NCI-H1105 (cell line): ENCODE data around the gene SAFB2.
"Not testable (repeated sequence)": the region's sequence is repeated elsewhere in the genome, so short reads cannot be mapped to it uniquely, and the experiment has no call there.

Source experiments
- DNase-seq: peaks from one replicate; lab custom pipeline; 2025; lab: John Stamatoyannopoulos, UW

SAFB2 gene

GRCh38 chr19:5632657-5633056, 10.1 kb upstream of the SAFB2 start:
- DNase-seq: no peak

GRCh38 chr19:5632241-5632612, 9.7 kb upstream of the SAFB2 start:
- DNase-seq: no peak

DNA sequence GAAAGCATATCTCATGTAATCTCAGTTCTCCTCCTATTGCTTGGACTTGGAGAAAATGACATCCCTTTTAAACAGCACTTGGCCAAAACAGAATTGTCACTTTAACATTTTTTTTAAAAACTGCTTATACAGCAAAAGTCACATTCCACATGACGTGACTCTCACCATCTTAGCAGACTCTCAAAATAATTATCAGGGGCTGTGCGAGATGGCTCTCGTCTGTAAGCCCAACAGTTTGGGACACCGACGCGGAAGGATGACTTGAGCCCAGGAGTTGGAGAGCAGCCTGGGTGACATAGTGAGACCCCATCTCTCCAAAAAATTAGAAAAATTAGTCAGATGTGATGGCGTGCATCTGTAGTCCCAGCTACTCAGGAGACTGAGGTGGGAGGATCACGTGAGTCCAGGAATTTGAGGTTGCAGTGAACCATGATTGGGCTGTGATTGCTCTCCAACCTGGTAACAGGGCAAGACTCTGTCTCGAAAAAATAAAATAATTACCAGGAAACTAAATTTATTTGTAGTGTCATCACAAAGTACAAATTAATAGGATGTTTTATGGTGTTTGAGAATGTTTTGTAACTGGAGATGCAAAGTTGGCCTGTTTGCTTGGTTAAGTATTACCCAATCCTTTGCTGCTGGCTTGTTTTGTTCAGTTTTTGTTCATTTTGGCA, 9.1 kb upstream of the SAFB2 start:
- no peak for DNase-seq

DNA sequence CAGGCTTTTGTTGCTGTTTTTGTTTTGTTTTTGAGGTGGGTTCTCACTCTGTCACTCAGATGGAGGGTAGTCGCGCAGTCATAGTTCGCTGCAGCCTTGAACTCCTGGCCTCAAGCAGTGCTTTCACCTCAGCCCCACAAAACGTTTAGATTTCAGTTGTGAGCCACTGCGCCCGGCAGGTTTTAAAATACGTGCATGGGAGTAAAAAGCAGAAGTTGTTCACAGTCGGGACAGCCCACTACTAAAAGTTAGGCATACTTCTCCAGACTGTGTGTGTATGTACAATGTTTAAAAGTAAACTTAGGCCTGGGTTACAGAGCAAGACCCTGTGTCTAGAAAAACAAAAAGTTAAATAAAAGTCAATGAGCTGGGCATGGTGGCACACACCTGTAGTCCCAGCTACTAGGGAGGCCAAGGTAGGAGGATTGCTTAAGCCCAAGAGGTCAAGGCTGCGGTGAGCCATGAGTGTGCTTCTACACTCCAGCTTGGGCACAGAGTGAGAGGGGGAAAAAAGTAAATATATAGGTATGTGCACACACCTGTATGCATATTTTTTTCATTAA, 6.4 kb upstream of the SAFB2 start:
- DNase-seq: no peak

- no peak for DNase-seq
Measured at GRCh38 chr19:5628461-5628860, 5.9 kb upstream of the SAFB2 start.

GRCh38 chr19:5627395-5627904, 4.9 kb upstream of the SAFB2 start:
- no peak for DNase-seq

DNA sequence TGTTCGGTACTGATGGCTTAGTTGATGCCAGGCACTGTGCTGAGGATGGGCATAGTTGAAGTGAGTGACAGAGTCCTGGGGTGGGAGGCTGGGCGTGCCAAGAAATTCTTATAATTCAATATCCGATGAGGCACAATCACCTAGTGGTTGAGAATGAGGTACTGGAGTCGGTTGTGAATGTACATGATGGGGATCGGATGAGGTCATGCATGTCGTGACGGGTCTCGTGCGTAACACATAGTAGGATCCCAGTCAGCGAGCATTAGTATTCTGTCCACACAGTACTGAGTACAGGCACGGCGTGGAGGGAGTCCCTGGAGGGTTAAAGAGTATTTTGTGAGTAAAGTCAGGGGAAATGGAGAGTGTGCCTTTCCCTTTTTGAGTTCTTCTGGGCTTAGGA, 3.1 kb upstream of the SAFB2 start:
- DNase-seq: no peak

DNA sequence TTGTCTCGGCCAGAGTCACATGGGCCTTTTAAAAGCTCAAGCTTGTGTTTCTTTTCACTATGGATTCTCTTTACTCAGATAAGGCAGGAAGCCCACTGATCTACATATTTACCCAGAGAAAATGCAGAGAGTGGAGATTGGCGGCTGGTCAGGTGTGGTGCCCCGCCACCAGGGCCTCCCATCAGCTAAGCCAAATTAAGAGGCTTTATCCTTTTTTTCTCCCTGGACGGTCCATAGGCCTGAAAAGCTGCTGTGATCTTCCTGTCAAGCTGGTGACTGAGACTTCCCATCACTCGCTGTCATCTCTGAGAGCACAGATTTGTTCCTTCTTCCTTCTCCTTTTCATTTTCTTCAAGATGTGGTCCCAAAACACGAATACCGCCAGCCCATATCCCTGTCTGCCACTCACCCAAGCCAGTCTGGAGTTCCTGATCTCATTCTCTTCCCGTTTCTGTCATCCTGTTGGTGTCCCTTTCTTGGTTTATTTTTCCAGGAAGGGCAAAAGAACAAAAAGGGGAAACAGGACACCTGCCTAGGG, 2.2 kb upstream of the SAFB2 start:
- no peak for DNase-seq

GRCh38 chr19:5624018-5624663, 1.6 kb upstream of the SAFB2 start:
- DNase-seq: no peak

GRCh38 chr19:5623397-5624017, 931 bp upstream of the SAFB2 start:
- DNase-seq: no peak

GRCh38 chr19:5621945-5622464, 571 bp downstream of the SAFB2 start:
- no peak for DNase-seq

DNA sequence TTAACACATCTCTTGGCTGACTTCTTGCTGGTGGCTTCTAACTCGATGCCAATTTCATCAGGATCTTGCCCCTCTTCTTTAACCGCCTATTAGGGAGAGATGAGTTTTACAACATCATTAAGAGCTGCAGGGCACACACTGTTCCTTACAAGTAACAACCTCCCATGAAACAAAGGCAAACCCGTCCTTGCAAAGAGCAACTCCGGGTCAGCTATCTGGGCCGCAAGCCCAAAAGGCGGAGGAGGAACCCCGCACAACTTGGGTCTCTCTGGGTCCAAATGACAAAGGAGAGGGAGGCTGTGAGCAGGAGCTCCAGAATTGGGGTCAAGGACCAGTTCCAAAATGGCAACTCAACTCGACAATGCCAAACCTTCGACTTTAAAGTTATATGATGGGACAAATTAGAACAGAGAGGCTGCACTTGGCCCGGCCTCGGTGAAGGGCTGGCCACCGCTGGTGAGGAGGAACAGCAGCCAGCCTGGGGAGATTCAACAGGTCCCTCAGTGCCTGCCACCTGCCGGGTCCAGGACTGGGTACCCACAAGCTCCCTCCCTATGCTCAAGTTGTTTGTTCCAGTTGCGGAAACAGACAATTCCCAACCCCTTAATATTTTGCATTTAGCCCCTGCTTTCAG, 1.1 kb downstream of the SAFB2 start:
- no peak for DNase-seq

- DNase-seq: no peak
Measured at GRCh38 chr19:5619946-5620345, 2.6 kb downstream of the SAFB2 start.

DNA sequence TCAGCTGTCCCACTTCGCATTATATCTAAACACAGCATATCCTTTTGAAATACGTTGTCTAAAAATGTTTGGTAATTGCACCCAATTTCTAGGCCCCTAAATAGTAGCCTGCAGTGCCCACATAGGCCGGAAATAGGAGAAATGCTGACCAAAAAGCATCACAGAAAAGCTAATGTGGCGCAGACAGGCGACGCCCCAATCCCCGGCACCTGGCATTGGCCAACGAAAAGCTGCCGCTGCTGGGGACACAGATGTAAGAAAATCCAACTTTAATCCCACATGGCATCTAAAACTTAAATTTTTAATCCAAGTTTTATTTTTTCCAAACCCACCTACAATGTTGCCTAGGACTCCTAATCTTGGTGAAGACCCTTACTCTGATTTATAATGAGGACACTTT, 4.0 kb downstream of the SAFB2 start:
- no peak for DNase-seq

DNA sequence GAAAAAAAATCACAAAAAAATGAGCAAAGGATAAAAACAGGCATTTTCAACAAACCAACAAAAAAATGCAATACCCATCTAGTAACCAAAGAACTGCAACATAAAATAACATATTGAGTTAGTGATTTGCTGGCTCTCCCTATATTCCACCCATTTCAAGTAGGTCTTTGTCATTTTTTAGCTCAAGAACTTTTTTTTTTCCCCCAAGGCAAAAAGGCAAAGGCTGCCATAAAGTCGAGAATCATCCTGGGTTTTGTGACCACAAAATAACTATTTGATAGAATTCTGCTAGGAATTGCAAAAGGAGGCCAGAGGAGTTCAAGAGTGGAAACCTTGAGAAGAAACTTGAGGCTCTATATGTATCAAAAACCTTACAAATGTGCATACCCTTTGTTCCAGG, 5.5 kb downstream of the SAFB2 start:
- DNase-seq: no peak

GRCh38 chr19:5615756-5616327, 6.7 kb downstream of the SAFB2 start:
- no peak for DNase-seq

GRCh38 chr19:5612891-5613865, 9.4 kb downstream of the SAFB2 start:
- DNase-seq: no peak

GRCh38 chr19:5609881-5610448, 12.6 kb downstream of the SAFB2 start:
- no peak for DNase-seq

DNA sequence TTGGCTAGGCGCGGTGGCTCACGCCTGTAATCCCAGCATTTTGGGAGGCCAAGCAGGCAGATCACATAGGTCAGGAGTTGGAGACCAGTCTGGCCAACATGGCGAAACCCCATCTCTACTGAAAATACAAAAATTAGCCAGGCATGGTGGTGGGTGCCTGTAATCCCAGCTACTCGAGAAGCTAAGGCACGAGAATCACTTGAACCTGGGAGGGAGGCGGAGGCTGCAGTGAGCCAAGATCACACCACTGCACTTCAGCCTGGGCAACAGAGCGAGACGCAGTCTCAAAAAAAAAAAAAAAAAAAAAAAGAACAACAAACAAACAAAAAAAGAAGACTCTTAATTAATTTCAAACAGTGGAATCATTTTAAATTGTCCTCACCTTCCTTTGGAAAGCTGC, 13.8 kb downstream of the SAFB2 start:
- not testable (repeated sequence) for DNase-seq

GRCh38 chr19:5608291-5608690, 14.3 kb downstream of the SAFB2 start:
- no peak for DNase-seq
